LoVo (cell line): Measurements from ENCODE around the gene FGFRL1.
A peak's percentile ranks its signal among the peaks of the same experiment; 100 is the strongest.
"Not testable (repeated sequence)": the region's sequence is repeated elsewhere in the genome, so short reads cannot be mapped to it uniquely, and the experiment has no call there.

Experiments
- DNase-seq: peaks from one replicate; pipeline ENCODE4 v3.0.0-alpha.2; 2016; ENCODE audit warnings: low spot score

FGFRL1 gene

DNA sequence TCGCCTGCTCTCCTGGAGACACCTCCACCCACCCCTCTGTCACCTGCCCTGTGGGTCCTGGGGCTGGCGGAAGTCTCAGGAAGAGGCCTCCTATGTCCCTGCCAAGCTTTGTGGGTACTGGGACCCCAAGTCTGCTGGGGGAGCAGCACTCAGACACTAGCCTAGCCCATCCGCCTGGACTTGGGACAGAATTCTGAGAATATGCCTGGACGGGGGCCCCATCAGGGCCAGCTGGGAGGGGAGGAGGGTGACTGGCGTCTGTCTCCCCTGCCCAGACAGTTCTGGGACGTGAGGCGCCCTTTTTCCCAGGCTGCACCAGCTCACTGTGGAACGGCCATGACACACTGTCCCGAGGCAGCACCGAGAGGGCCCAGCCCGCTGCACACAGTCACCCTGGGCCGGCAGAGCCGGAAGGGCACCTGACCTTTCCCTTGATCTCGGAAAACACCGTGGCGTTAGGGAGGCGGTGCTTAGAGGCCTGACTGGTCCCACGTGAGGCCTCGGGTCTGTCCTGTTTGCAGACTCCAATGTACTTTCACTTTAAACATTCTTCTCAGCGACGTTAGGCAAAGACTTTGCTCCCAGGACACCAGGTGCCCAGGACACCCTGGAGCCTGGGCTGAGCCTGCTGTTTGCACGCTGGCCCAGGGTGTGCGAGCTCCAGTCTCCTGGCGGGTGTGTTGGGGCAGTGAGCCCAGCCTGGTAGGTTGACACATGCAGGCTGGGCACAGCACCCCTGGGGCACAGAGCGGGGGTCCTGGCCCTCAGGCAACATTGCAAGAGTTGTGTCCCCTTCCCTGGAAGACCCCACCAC lies 18.9 kb upstream of the FGFRL1 start:
- DNase-seq: peak; percentile 60

DNA sequence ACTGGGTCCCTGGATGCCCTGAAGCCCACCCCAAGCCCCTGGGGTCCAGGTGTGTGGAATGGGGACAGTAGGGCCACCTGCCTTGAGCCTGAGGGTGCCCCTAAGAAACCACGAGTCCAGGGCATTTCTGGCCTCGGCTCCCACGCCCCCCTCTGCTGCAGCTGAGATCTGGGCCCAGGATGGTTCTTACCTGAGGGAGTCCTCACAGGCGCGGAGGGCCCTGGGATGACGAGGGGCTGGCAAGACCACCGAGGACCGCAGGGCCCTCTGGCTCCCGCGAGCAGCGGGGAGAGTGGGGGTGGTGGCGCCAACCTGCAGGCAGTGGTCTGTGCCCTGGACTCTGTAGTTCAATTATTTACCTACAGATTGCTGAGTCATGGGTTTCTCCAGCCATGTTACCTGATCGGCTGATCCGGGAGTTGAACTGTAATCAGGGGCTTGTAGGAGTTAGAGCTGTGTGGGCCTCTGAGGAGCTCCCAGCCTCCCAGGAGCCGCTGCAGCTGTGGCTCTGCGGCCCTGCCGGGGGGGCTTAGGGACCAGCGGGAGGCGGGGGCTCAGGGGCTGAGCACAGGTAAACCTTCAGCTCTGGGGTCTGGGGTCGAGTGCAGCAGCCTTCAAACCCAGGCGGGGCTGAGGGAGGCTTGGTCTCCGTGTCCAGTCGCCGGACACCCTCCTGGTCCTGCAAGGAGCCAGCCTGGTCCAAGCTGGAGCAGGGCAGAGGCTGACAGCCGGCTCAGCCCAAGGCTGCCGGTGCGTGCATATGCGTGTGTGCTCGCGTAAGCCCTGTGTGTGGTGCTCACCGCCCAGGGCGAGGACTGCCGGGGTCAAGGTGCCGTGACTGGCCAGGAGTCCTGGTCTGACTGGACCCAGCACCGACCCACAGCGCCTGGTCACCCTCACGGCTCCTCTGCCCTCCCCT lies 18.1 kb upstream of the FGFRL1 start, which contains the start of gene SLC26A1:
Gene SLC26A1 (minus strand): TSS at position 294 of the 919 bp plus-strand sequence. CDS start 1,701 bp downstream, outside the sequence.
- DNase-seq: no peak

DNA sequence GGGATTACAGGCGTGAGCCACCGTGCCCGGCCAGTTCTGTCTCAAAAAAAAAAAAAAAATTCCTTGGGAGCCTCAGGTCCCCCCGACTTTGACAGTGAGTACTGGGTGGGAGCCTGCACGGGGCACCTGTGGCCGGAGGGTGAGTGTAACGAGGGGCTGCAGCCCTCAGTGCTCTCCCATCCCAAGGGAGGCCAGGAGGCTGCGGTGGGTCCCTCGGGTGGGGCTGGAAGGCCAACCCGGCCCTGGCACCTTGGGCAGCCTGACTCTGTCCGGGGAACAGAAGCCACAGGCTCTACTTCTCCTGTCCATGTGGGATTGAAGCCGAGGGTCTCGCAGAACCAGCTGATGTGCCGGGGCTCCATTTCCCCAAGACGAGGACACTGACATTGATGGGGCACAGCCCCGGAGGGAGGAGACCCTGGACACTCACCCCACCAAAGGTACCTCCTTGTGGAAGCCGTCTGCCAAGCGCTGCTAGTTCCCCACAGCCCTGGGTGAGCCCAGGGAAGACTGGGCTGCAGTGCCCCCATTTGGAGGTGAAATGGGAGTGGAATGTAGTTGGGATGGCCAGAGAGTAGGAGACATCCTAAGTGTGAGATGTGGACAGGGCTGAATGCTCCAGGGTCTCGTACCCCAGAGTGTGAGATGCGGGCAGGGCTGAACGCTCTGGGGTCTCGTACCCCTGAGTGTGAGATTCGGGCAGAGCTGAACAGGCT lies 16.0 kb upstream of the FGFRL1 start:
- DNase-seq: no peak

DNA sequence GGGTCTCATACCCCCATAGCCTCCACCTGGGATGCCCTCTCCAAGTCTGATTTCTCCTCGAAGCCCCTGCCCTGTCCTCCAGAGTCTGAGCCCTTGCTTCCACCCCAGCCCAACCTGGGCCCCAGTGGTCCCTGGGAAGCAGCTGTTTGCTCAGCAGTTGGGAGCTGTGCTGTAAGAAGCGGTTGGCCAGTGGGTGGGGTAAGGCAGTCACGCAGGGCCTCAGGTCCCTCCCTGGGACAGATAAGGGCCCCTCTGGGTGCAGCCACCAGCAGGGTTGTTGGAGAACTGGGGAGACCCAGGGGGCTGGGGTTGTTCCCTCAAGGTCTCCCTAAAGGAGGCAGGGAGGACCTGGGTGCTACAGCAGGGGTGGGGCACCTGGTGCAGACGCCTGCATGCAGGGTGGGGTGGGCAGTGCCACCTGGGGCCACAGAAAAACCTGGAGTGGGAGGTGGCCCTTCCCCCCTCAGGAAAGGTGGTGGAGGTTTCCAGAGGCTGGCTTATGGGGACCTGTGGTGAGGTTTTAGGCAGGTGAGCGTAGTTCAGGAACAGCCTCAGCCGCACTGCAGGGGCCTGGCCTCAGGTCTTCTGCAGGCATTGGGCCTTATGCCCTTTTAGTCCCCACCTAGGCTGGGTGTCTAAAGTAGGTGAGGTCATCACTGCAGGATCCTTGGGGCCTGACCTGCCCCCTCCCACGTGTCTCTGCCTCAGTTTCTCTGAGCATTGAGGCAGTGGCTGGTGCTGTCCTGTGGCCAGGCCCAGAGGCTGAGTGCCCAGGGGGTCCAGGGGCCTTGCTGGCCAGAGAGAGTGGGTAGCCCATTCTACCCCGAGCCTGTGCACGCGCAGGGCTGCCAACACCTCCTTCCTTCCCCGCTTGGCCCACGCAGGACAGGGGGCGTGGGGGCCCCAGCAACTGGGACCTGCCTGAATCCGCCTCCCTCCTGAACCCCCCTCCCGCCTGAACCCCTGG lies 15.1 kb upstream of the FGFRL1 start:
- DNase-seq: no peak

DNA sequence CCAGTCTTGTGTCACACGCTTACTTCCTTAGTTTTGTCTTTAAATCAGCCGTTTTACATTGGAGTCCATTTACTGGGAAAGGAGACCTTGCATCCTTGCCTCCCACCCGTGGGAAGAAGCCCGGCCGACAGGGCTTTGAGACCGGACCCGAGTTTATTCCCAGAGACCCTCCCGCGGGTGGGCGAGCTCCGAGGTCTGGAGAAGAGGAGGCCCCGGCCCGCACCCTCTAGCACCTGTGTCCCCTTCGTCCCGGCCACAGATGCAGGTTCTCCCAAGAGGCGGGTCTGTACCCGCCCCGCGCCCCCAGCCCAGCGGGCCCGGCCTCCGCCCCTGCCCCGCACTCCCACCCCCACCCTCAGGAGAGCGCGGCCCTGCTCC lies 14.4 kb upstream of the FGFRL1 start:
- no peak for DNase-seq

DNA sequence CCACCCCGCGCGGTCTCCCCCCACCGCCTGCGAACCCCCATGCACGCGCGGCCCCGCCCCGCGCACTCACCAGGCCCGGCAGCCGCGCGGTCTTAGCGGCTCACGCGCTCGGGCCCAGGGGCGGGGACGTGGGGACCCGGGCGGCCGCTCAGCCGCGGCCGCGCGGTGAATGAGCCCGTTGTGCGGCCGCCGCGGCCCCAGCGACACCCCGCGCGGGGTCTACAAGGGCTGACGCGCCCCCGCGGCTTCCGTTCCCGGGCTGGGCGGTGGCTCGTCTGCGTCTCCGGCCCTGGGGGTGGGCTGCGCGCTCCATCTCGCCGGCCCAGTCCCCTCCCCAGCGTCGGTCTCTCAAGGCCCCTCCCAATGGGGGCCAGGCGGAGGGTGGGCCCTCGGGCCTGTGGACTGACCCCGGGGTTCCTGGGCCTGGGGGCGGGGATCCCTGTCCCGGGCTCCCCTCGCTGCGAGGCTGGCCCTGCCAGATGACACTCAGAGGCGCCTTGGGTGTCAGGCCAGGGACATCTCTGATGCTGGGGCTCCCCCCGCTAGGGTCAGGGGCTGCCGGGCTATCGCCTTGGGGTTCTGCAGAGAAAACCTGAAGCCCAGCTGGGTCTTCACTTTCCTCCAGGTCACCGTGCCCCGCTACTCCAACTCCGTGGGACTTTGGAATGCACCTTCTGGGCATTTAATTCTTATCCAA lies 13.9 kb upstream of the FGFRL1 start:
- no peak for DNase-seq

DNA sequence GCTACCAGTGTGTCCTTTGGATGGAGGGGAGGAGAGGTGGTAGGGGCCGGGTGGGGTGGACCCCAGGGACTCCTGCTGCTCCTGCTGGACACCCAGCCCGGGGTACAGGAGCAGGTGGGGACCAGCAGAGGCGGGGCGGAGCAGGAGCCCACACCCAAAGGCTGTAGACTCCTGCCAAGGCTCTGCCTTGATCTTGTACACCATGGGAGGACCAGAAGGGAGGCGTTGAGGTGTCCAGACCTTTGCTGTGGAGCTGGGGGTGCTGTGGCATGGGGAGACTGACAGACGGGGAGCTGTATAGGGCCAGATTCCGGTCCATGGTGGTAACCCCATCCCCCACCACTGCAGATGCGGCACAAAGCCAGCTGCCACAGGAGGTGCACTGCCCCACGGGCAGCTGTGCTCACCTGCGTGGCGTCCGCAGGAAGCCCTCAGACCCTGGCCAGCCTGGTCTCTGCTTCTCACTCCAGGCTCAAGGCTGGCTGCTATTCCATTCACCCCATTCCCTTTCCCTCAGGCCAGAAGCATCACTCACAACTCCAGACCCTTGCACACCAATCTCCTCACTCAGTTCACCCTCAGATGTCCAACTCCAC lies 13.2 kb upstream of the FGFRL1 start:
- DNase-seq: no peak

DNA sequence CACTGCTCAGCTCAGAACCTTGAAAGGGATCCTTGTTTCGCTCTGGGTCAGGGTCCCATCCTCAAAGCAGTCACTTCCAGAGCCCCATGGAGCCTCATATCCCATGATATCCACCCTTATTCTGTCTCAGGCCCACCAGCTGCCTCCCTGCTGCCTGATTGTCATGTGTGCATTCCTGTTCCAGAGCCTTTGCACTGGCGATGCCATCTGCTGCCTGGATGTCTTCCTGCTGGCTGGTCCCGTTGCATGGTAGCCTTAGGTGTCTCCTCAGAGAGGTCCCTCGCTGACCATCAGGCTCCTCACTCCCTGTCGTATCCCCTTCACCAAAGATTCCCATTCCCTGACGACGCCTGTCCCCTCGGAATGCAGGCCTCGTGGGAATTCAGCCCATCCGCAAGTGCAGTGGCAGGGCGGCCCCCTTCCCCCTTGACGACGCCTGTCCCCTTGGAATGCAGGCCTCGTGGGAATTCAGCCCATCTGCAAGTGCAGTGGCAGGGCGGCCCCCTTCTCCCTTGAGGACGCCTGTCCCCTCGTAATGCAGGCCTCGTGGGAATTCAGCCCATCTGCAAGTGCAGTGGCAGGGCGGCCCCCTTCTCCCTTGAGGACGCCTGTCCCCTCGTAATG lies 12.1 kb upstream of the FGFRL1 start:
- DNase-seq: not testable (repeated sequence)

DNA sequence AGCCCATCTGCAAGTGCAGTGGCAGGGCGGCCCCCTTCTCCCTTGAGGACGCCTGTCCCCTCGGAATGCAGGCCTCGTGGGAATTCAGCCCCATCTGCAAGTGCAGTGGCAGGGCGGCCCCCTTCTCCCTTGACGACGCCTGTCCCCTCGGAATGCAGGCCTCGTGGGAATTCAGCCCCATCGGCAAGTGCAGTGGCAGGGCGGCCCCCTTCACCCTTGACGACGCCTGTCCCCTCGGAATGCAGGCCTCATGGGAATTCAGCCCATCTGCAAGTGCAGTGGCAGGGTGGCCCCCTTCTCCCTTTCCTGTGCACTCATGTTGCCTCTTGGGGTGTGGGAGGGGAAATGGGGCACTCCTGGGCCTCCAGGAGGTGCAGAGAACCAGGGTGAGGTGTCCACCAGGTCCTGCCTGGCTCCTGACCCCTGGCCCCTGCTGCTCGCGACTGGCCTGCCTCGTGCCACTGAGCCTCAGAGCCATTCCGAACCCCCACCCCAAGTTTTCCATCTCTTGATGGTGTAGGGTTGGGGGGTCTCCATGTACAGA lies 11.5 kb upstream of the FGFRL1 start:
- no peak for DNase-seq

DNA sequence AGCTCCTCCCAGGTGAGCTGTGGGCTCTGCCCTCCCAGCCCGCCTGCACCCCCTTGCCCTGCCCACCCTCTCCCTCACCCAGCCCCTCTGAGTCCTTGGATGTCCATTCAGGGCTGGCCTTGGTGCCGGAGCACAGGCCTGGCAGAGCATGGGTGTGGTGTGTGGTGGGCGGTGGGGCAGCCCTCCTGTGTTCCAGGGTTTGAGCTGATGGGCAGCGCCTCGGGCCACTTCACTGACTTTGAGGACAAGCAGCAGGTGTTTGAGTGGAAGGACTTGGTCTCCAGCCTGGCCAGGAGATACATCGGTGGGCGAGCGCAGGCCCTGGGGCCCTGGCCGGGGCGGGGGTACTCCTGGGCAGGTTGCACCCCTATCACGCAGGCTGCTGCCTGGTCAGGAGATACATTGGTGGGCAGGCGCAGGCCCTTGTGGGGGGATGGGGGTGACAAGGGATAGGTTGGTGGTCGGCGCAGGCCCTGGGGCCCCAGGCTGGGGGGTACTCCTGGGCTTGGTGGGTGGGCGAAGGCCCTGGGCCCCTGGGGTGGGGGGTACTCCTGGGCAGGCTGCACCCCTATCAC lies 10.7 kb upstream of the FGFRL1 start:
- no peak for DNase-seq

DNA sequence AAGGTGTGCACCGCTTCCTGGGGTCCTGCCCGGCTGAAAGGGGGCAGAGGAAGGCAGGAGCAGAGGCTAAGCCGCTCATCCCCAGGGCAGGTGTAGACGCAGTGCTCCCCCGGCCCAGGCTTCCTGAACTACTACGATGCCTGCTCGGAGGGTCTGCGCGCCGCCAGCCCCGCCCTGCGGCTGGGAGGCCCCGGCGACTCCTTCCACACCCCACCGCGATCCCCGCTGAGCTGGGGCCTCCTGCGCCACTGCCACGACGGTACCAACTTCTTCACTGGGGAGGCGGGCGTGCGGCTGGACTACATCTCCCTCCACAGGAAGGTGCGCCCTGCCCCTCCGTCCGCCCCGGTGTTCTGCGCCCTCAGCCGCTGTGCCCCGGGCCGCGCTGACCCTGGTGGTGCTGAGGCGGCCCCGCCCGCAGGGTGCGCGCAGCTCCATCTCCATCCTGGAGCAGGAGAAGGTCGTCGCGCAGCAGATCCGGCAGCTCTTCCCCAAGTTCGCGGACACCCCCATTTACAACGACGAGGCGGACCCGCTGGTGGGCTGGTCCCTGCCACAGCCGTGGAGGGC lies 9.8 kb upstream of the FGFRL1 start:
- DNase-seq: no peak

DNA sequence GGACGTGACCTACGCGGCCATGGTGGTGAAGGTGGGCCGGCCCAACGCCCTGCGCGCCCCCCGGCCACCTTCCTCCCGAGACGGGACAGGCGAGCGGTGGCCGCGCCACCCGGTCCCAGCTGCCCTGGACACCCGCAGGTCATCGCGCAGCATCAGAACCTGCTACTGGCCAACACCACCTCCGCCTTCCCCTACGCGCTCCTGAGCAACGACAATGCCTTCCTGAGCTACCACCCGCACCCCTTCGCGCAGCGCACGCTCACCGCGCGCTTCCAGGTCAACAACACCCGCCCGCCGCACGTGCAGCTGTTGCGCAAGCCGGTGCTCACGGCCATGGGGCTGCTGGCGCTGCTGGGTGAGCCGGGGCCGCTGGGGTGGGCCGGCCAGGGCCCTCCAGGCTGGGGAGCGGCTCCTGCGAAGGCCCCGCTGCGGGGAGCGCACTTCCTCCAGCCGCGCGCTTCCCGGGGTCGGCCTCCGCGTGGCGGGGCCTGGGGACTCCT lies 9.2 kb upstream of the FGFRL1 start:
- DNase-seq: no peak

DNA sequence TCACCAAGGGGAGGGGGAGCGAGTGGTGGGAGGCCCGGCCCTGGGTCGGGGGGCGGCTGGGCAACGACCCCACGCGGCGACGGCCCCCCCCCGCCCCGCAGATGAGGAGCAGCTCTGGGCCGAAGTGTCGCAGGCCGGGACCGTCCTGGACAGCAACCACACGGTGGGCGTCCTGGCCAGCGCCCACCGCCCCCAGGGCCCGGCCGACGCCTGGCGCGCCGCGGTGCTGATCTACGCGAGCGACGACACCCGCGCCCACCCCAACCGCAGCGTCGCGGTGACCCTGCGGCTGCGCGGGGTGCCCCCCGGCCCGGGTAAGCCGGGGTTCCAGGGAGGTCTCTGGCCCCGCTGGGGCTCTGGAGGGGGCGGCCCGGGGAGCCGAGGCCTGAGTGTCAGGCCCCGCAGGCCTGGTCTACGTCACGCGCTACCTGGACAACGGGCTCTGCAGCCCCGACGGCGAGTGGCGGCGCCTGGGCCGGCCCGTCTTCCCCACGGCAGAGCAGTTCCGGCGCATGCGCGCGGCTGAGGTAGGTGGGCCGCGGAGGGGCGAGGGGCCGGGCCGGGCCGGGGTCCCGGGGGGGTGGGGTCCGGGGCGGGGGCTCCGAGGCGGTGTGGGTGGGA lies 8.7 kb upstream of the FGFRL1 start:
- no peak for DNase-seq

DNA sequence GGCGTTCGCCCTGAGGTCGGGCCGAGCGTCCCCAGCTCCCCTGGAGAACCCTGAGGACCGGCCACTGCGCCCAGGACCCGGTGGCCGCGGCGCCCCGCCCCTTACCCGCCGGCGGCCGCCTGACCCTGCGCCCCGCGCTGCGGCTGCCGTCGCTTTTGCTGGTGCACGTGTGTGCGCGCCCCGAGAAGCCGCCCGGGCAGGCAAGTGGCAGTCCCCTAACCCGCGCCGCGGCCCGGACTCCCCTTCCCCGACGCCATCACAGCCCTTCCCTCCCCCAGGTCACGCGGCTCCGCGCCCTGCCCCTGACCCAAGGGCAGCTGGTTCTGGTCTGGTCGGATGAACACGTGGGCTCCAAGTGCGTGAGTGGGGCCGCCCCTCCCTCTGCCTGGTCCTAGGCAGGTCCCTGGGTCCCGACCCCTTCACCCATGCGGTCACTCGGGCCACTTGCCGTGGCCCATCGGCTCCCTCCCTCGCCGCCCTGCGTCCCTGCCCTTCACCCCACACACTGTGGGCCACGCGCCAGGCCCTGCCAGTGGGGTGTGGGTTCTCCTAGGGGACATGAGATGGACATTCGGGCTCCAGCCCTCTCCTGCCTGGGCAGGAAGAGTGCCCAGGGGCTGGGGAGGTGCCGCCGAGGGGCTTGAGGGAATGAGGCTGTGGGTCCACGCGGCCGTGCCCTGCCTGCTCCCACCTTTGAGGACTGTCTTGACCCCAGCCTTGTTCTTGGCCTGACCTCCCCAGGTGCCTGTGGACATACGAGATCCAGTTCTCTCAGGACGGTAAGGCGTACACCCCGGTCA lies 8.0 kb upstream of the FGFRL1 start:
- DNase-seq: no peak

DNA sequence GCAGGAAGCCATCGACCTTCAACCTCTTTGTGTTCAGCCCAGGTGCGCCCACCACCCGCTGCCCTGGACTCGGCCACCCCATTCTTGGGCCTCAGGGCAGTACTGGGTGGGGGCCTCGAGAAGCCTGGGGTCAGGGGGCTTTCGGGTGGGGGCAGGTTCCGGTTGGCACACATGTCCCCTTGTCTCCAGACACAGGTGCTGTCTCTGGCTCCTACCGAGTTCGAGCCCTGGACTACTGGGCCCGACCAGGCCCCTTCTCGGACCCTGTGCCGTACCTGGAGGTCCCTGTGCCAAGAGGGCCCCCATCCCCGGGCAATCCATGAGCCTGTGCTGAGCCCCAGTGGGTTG lies 7.4 kb upstream of the FGFRL1 start:
- no peak for DNase-seq

DNA sequence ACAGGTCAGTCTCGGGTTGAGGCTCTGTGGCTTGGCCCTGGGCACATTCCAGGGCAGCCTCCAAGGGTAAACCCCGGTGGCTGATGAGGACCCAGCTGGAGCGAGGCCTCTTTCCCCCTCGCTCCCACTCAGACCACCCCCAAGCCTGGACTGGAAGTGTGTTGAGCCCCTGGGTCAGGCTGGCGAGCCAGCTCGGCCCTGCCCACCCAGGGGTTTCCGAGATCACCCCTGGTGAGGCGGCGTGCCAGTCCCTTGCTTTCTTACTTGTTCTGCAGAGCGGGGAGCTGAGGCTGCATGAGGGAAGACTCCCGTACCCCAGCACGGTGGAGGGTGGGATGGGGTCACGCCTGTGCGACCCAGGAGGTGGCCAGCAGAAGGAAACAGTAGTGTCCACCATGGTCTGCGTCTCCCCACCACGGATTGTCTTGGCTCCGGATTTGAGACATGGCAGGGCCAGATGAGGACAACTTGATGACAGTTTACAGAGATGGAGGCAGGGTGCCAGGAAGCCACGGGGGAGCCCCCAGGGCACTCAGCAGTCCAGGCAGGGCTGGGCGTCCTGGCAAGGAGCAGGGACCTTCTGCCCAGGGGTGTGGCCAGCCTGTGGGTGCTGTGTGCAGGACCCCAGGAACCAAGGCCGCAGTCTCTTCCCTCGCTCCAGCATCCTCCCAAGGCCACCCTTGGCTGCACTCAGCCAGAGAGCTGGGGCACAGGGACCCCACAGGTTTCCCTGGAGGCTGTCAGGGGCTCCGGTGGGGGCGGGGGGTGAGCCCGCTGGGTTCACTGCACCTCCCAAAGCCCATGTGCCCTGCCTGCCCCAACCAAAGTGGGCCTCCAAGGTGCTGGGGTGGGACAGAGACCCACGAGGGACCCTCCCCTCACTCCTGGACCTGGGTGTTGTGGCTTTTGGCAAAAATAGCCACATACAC lies 6.6 kb upstream of the FGFRL1 start:
- DNase-seq: no peak
